OCI-LY7 (cell line): ENCODE results near the gene DENND2A. TPM values are rescaled to one million over a fixed set of nuclear protein-coding genes. Genes with fewer than 3 reads are reported as not detected.

Experiments used
- BruUV-seq: library from RNA; stranded (reverse); fragments of 400-500 nt; replicated peaks from 2 replicates; lab custom pipeline; 2021; lab: Mats Ljungman, UMichigan
- CTCF ChIA-PET: fragments of 300-600 bp; sonication (Branson Sonifier 250); formaldehyde crosslinking; loops from one replicate; lab custom pipeline; 2022; ENCODE audit warnings: antibody characterized with exemption; ENCODE audit not compliant: unreplicated experiment; lab: Charles Lee
- POLR2A ChIA-PET: fragments of 300-600 bp; sonication (Branson Sonifier 250); formaldehyde crosslinking; loops from one replicate; lab custom pipeline; 2022; ENCODE audit warnings: antibody characterized with exemption; lab: Charles Lee
- DNase-seq: peaks from one replicate; pipeline ENCODE4 v3.0.0-alpha.2; 2015; ENCODE audit warnings: low spot score
- H2AFZ ChIP-seq: fragments of 200-600 bp; sonication (generic), shearing (Covaris generic); 2 replicates; pipeline ENCODE4 v1.6.1; 2014; ENCODE audit warnings: mild to moderate bottlenecking, antibody characterized with exemption, low read length, moderate library complexity
- H3K27ac ChIP-seq: fragments of 200-600 bp; sonication (generic); 2 replicates; pipeline ENCODE4 v1.5.1; 2014; ENCODE audit warnings: mixed run types, low read depth, mild to moderate bottlenecking, moderate library complexity, low read length, inconsistent platforms; ENCODE audit not compliant: poor library complexity, severe bottlenecking
- H3K36me3 ChIP-seq: fragments of 200-600 bp; sonication (generic); 2 replicates; pipeline ENCODE4 v1.6.1; 2014; ENCODE audit warnings: mild to moderate bottlenecking, antibody characterized with exemption, low read length, moderate library complexity, mixed read lengths; ENCODE audit not compliant: insufficient read depth
- H3K4me1 ChIP-seq: fragments of 200-600 bp; sonication (generic); 2 replicates; pipeline ENCODE4 v1.5.1; 2014; ENCODE audit warnings: mild to moderate bottlenecking, low read length; ENCODE audit not compliant: insufficient read depth, poor library complexity, severe bottlenecking
- H3K4me2 ChIP-seq: fragments of 200-600 bp; sonication (generic); 2 replicates; pipeline ENCODE4 v1.6.1; 2014; ENCODE audit warnings: mild to moderate bottlenecking, low read length
- H3K4me3 ChIP-seq: fragments of 200-600 bp; sonication (generic); 2 replicates; pipeline ENCODE4 v1.5.1; 2014; ENCODE audit warnings: mild to moderate bottlenecking, low read depth, low read length; ENCODE audit not compliant: poor library complexity, severe bottlenecking
- H3K79me2 ChIP-seq: fragments of 200-600 bp; sonication (generic); 2 replicates; pipeline ENCODE4 v1.6.1; 2016; ENCODE audit warnings: low read depth, mild to moderate bottlenecking, low read length, moderate library complexity, mixed read lengths; ENCODE audit not compliant: insufficient read depth
- H3K9me2 ChIP-seq: fragments of 200-600 bp; sonication (generic); 2 replicates; pipeline ENCODE4 v1.6.1; 2016; ENCODE audit warnings: mild to moderate bottlenecking, low read length, mixed read lengths; ENCODE audit not compliant: insufficient read depth
- H3K9me3 ChIP-seq: fragments of 200-600 bp; sonication (generic); 2 replicates; pipeline ENCODE4 v1.6.1; 2014; ENCODE audit warnings: mild to moderate bottlenecking, mixed run types, low read length, mixed read lengths
- H4K20me1 ChIP-seq: fragments of 200-600 bp; sonication (generic); 2 replicates; pipeline ENCODE4 v1.6.1; 2014; ENCODE audit warnings: mild to moderate bottlenecking, antibody characterized with exemption, low read length, moderate library complexity, mixed read lengths; ENCODE audit not compliant: insufficient read depth
- EZH2phosphoT487 ChIP-seq: fragments of 200-600 bp; sonication (generic); IDR thresholded peaks from 2 replicates; pipeline ENCODE4 v1.6.1; 2018; ENCODE audit warnings: low read depth, borderline replicate concordance, mild to moderate bottlenecking, mixed run types, antibody characterized with exemption, low read length, moderate library complexity, mixed read lengths
- intact Hi-C: fragments of 100-400 bp; cut with micrococcal nuclease; formaldehyde crosslinking; loops from one replicate; pipeline ENCODE4 v1.10.0; 2022; ENCODE audit not compliant: unreplicated experiment
- total RNA-seq, 2 experiments: library from RNA; depleted of rRNA in 1 of 2; stranded (reverse); fragments of >200 nt in 1 of 2; shearing (Covaris generic) in 1 of 2; gene quantifications; 2 replicates each; pipeline ENCODE4 v1.2.3, GENCODE V29; 2014 to 2022
- TF ChIP-seq, protein P1 (sequence below): fragments of 200-600 bp; sonication (generic); conservative IDR thresholded peaks from 2 replicates; pipeline ENCODE4 v1.5.1; 2014; ENCODE audit warnings: mild to moderate bottlenecking, antibody characterized with exemption, low read length, moderate library complexity, mixed read lengths

DENND2A gene
- total RNA-seq, 2 experiments from 2014 or later: 0.13 to 0.35 TPM

- ChIA-PET CTCF (no interaction called here), POLR2A (interaction anchor here (0.7 to 4.5 kb wide), 4 partner anchors 11 to 27 kb away, joined by 3 to 26 read pairs (median 3); no protein-coding TSS in a partner anchor)
- H4K20me1 ChIP-seq: no peaks in the 10 kb centered on the region
- no peak overlapping the region; the same call in 1 of the 2 replicates for H2AFZ ChIP-seq
- no TSS peak for BruUV-seq
- peak overlapping the region; percentile 100 for H3K4me2 ChIP-seq
- H3K9me2 ChIP-seq: no peaks in the 10 kb centered on the region
- H3K4me3 ChIP-seq: peak overlapping the region; percentile 81
- H3K36me3 ChIP-seq: peaks cover 46% of the 10 kb centered on the region
- H3K27ac ChIP-seq: peak overlapping the region; percentile 98
- peak; percentile 77 for DNase-seq
- intact Hi-C loops: loop anchor here (5.0 to 10.0 kb wide), 3 partner anchors 136 to 1322 kb away; partner anchors contain the start of gene LUC7L2
- TF ChIP-seq, protein P1, sequence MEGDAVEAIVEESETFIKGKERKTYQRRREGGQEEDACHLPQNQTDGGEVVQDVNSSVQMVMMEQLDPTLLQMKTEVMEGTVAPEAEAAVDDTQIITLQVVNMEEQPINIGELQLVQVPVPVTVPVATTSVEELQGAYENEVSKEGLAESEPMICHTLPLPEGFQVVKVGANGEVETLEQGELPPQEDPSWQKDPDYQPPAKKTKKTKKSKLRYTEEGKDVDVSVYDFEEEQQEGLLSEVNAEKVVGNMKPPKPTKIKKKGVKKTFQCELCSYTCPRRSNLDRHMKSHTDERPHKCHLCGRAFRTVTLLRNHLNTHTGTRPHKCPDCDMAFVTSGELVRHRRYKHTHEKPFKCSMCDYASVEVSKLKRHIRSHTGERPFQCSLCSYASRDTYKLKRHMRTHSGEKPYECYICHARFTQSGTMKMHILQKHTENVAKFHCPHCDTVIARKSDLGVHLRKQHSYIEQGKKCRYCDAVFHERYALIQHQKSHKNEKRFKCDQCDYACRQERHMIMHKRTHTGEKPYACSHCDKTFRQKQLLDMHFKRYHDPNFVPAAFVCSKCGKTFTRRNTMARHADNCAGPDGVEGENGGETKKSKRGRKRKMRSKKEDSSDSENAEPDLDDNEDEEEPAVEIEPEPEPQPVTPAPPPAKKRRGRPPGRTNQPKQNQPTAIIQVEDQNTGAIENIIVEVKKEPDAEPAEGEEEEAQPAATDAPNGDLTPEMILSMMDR: no peak
- TF ChIP-seq EZH2phosphoT487: no peak
- H3K4me1 ChIP-seq: peaks cover 55% of the 10 kb centered on the region
- H3K9me3 ChIP-seq: no peaks in the 10 kb centered on the region
- H3K79me2 ChIP-seq: peaks cover 39% of the 10 kb centered on the region
These were observed 35.7 kb upstream of the DENND2A start for GRCh38 chr7:140676306-140676705.

DNA sequence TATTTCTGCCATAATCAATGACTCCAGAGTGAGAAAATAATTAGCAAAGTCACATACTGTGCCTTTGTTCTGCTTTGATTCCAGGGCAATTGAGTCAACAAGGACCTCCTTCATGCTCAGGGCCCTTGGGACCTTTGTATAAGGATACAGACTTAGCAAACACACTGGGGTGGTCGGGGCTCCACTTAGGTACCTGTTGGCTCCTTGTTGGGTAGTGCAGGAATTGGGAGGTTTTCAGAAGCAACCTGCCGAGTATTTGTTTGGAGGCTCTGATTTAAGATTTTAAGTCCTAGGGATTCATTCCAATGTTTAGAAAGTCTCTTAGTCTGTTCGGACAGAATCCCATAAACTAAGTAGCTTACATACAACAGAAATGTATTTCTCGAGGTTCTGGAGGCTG lies 35.1 kb upstream of the DENND2A start:
- BruUV-seq: no TSS peak
- DNase-seq: peak; percentile 17
- ChIA-PET POLR2A (interaction anchor here (0.7 to 4.5 kb wide), 6 partner anchors 11 to 27 kb away, joined by 3 to 26 read pairs (median 5); partner anchors contain the start of gene NDUFB2), CTCF (no interaction called here)
- intact Hi-C loops: loop anchor here (2.0 to 10.0 kb wide), 4 partner anchors 137 to 1321 kb away; partner anchors contain the start of genes BRAF and LUC7L2
- Histone ChIP-seq H3K4me2 (peak overlapping the region; percentile 100), H4K20me1 (no peaks in the 10 kb centered on the region), H2AFZ (no peak overlapping the region; the same call in 1 of the 2 replicates), H3K9me2 (no peaks in the 10 kb centered on the region), H3K27ac (peak overlapping the region; percentile 98), H3K9me3 (no peaks in the 10 kb centered on the region), H3K4me3 (peak overlapping the region; percentile 81), H3K36me3 (peaks cover 41% of the 10 kb centered on the region), H3K79me2 (peaks cover 39% of the 10 kb centered on the region), H3K4me1 (peaks cover 61% of the 10 kb centered on the region)
- no peak for TF ChIP-seq EZH2phosphoT487
- TF ChIP-seq, protein P1: no peak
